HG02840 (cell line): Measurements from ENCODE around the gene HYAL1.

Experiments
- ATAC-seq: cut with Tn5 transposase; IDR thresholded peaks from one replicate; pipeline ENCODE4 v1.9.1; 2021; ENCODE audit warnings: mild to moderate bottlenecking, moderate library complexity, moderate number of reproducible peaks; ENCODE audit not compliant: unreplicated experiment, low FRiP score

The HYAL1 gene

GRCh38 chr3:50303013-50303815 lies at the start of gene HYAL1:
TSS of gene HYAL1 (minus strand) at chr3:50303574. CDS start at chr3:50302956, 618 bp downstream.
- ATAC-seq = no peak

DNA sequence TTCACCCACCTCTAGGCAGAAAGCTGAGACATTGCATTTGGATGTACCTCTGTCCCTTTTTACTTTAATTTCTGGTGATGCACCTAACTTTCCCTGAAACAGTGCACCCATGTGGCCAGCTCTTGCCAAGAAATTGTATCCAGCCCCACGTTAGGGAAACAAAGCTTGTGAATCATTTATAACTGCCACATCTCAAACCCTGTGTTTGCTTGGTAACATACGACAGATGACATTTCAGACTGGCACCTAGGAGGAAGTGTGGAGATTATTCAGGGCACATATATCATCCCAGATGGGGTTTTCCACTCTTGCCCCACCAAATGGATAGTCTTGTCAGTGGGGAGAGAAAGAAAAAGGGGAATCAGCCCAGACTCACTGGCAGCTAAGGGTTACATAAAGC lies 49.4 kb upstream of the HYAL1 start:
- no peak for ATAC-seq

GRCh38 chr3:50351323-50351697 lies 47.9 kb upstream of the HYAL1 start:
- no peak for ATAC-seq

GRCh38 chr3:50350527-50351322 lies 47.4 kb upstream of the HYAL1 start, which contains the start of the genes CYB561D2 and NPRL2:
TSS of gene CYB561D2 (plus strand) at chr3:50350862. CDS start at chr3:50351434, 572 bp downstream.
TSS of gene NPRL2 (minus strand) at chr3:50350775. CDS start at chr3:50350652, 123 bp downstream.
- ATAC-seq = peak; percentile 79

- peak; percentile 9 for ATAC-seq
Measured at GRCh38 chr3:50350213-50350526, 46.8 kb upstream of the HYAL1 start.

DNA sequence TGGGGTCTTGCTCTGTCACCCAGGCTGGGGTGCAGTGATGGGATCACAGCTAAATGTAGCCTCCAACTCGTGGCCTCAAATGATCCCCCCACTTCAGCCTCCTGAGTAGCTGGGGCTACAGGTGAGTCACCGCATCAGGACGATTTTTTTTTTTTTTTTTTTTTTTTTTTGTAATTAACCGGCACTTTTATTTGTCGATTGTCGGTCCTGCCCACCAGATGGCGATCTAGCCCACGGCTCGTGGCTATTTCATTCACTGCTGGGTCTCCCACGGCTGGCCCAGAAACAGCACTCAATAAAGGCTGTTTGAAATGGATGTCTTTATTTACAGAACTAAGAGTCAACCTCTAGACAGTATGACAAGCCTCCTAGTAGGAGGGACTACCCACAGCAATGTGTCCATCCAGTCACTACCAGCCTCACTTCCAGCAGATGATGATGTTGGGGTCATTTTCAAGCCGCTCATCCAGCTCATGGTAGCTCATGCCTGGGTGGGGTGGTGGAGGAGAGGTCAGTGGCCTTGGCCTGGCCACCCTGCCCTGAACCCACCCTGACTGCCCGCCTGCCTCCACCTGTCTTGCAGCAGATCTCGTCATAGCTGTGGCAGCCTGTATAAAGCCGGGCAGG lies 43.9 kb upstream of the HYAL1 start:
- ATAC-seq = no peak

DNA sequence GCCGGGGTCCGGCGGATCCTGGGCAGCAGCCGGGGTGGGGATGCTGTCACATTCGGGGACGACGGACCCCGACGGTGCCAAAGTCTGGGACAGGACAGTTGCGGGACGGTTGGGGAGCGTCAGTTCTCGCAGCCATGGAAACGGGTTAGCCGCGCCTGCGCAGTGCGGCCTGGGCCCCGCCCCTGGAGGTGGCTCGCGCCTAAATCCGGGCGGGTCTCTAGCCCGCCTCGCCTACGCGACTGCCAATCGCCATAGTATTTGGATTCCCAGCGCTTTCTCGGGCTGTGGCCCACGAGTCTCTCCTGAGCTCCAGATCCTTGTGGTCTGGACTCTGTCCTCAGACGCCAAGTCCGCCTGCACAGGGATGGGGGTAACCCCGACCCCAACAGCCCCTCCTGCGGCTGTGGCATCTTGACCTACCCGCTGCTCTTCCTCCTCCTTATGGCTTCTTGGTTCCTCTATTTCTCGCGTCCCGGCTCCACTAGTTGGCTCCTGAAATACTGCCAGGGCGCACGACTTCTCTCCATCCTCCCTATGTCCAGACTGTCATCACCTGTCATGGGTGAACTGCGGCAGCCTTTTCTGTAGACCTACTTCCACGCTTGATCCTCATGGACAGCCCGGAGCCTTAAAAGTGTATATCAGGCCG lies 42.3 kb upstream of the HYAL1 start, which contains the start of gene ZMYND10:
Gene ZMYND10, minus strand, starts transcription at position 147 of the 649 bp plus-strand sequence. CDS start 153 bp downstream, outside the sequence.
- ATAC-seq = no peak

DNA sequence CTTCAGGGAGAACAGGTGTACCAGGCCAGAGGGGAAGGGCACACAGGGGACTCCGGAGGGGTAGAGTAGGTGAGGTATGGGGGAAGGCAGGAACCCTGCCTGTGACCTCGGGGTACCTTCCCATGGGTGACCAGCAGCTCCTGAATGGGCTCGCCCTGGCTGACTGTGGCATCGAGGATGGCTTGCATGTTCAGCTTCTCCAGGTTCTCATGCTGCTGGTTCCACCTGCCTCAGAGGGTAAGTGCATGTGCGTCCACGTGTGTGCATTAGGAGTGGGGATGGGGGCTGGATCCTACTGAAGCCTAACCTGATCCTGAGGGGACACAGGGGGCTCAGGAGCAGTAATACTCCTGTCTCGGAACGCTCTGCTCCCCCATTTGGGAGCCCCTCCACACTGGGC lies 41.6 kb upstream of the HYAL1 start:
- no peak for ATAC-seq

DNA sequence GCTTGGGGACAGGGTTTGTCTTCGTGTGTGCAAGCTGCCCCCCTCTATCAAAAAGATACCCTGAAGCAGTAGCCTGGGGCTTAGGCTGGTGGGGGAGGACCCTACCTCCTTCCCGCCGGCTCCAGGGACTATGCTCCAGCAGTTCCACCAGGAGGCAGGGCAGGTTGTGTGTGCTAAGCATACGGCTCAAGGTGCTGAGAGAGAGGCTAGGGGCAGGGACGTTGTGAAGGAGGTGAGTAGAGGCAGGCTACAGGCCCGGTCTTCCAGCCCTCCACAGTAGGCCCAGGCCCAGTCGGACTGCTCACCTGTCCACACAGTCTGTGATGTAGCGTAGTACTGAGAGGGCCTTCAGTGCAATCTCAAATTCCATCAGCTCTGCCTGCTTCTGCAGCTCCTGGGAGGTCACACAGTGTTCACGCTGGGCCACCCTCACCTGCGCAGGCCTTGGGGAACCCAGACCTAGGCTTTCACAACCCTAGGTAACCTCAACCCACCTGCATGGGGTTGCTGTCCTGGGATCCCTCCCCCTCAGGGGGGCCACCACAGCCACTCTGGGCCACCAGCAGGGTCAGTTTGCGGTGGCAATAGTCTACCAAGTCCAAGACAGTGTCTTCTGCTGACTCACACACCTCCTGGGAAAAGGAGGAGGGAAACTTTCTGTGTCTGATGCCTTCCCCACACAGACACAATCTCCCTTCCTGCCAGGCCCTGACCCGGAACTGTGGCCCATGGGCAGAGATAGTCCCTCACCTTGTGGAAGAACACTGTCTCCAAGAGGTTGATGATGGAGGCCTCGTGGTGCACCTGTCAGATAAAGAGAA lies 39.6 kb upstream of the HYAL1 start:
- no peak for ATAC-seq

- ATAC-seq = no peak
Measured at GRCh38 chr3:50341996-50342650, 38.7 kb upstream of the HYAL1 start.

- no peak for ATAC-seq
Measured at GRCh38 chr3:50341537-50341936, 38.2 kb upstream of the HYAL1 start.

- ATAC-seq = no peak
Measured at GRCh38 chr3:50340448-50341329, 37.3 kb upstream of the HYAL1 start, which contains the start of gene RASSF1. TSS of gene RASSF1 (minus strand) at chr3:50340836. CDS start at chr3:50340805, 31 bp downstream.

DNA sequence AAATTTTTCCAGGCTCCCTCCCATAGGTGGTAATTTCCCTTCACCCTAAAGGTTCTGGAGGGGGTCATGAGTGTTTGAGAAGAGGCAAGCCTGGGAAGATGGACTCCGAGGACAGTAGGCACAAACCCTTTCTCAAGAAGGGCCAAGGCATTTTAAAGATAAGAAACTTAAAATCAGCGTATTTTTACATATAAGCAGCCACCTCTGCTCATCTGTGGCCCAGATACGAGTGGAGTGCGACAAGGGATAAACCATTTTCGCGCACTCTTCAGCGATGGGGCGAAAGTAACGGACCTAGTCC lies 36.7 kb upstream of the HYAL1 start:
- no peak for ATAC-seq

GRCh38 chr3:50339485-50340146 lies 36.2 kb upstream of the HYAL1 start:
- ATAC-seq = no peak

DNA sequence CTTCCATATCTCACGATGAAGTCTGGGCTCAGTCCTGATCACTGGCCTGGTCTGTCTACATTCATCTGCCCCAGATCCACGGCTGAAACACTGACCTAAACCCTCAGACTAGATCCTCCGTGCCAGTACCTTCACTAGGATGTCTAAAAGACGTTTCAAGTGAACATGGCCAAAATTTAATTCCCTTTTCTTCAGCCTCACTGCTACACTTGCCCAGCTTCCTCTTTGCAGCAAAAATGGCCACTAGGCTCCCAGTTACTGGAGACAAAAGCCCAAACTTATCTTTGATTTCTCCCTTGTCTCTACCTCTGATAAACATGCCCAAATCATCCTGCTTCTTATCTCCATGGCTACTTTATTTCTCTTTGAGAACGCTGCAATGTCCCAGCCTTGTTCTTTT lies 35.6 kb upstream of the HYAL1 start:
- ATAC-seq = no peak

DNA sequence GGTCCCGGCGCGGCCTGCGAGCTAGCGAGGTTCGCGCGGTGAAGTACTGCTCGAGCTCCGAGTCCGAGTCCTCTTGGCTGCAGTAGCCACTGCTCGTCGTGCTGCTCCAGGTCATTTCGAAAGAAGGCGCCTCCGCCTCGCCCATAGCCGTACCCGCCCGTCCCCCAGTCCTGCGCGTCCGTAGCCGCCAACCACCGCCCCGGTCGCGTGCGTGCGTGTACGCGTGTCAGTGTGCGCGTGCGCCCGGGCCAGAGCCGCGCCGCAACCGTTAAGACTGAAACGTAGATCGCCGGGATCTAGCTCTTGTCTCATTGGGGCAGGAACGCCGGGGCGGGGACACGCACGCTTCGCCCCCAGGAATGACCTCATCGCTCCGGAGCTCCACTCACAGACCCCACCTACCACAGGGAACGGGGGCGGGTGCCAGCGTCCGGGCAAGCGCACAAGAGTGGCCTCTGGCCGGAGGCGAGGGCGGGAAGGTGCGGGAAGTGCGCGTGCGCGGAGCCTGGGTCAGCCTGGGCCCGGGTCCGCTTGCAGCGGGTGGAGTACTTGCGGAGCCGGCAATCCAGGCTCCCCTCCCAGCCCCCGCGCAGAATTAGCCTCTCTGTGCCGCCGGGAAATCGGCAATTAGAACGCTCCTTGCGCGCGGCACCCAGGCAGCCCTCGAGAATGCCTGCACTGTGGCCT lies 33.9 kb upstream of the HYAL1 start:
- ATAC-seq = peak; percentile 85

GRCh38 chr3:50336452-50337174 lies 33.2 kb upstream of the HYAL1 start:
- ATAC-seq = peak; percentile 36
